ENCODE results near the gene PTPRG.
"Not testable (repeated sequence)": the region's sequence is repeated elsewhere in the genome, so short reads cannot be mapped to it uniquely, and the experiment has no call there.

Gene PTPRG

GRCh38 chr3:61697301-61697700, 135.9 kb downstream of the PTPRG start:
- DNase-seq = no peak
- in situ Hi-C loops (cut with MboI; ENCODE audit: low pct_unique_long_range_greater_than_20kb, low sequenced_read_pairs) = no loop called here

- DNase-seq; in situ Hi-C loops (cut with MboI; ENCODE audit: low pct_unique_long_range_greater_than_20kb, low sequenced_read_pairs): not testable (repeated sequence)
Observed at GRCh38 chr3:61698278-61699072, 137.1 kb downstream of the PTPRG start.

- DNase-seq = no peak
- in situ Hi-C loops (cut with MboI; ENCODE audit: low pct_unique_long_range_greater_than_20kb, low sequenced_read_pairs) = no loop called here
Observed at GRCh38 chr3:61699622-61700021, 138.3 kb downstream of the PTPRG start.

- in situ Hi-C loops (cut with MboI; ENCODE audit: low pct_unique_long_range_greater_than_20kb, low sequenced_read_pairs) = no loop called here
Observed at GRCh38 chr3:61701011-61701410, 139.6 kb downstream of the PTPRG start.

GRCh38 chr3:61702453-61702852, 141.1 kb downstream of the PTPRG start:
- DNase-seq = no peak
- in situ Hi-C loops (cut with MboI; ENCODE audit: low pct_unique_long_range_greater_than_20kb, low sequenced_read_pairs) = no loop called here

More at GRCh38 chr3:61701011-61701410, 139.6 kb downstream of the PTPRG start:
- no peak for DNase-seq

GRCh38 chr3:61704807-61705206, 143.4 kb downstream of the PTPRG start:
- no peak for DNase-seq
- in situ Hi-C loops (cut with MboI; ENCODE audit: low pct_unique_long_range_greater_than_20kb, low sequenced_read_pairs) = no loop called here

GRCh38 chr3:61707492-61707891, 146.1 kb downstream of the PTPRG start:
- in situ Hi-C loops (cut with MboI; ENCODE audit: low pct_unique_long_range_greater_than_20kb, low sequenced_read_pairs) = no loop called here
- no peak for DNase-seq

GRCh38 chr3:61710920-61711319, 149.5 kb downstream of the PTPRG start:
- in situ Hi-C loops (cut with MboI; ENCODE audit: low pct_unique_long_range_greater_than_20kb, low sequenced_read_pairs); DNase-seq: not testable (repeated sequence)

GRCh38 chr3:61714225-61714624, 152.9 kb downstream of the PTPRG start:
- in situ Hi-C loops (cut with MboI; ENCODE audit: low pct_unique_long_range_greater_than_20kb, low sequenced_read_pairs) = no loop called here
- no peak for DNase-seq

GRCh38 chr3:61715886-61716527, 154.6 kb downstream of the PTPRG start:
- in situ Hi-C loops (cut with MboI; ENCODE audit: low pct_unique_long_range_greater_than_20kb, low sequenced_read_pairs) = no loop called here
- no peak for DNase-seq

GRCh38 chr3:61716693-61717092, 155.3 kb downstream of the PTPRG start:
- in situ Hi-C loops (cut with MboI; ENCODE audit: low pct_unique_long_range_greater_than_20kb, low sequenced_read_pairs); DNase-seq: not testable (repeated sequence)

GRCh38 chr3:61718565-61718964, 157.2 kb downstream of the PTPRG start:
- DNase-seq = no peak
- in situ Hi-C loops (cut with MboI; ENCODE audit: low pct_unique_long_range_greater_than_20kb, low sequenced_read_pairs) = no loop called here

- in situ Hi-C loops (cut with MboI; ENCODE audit: low pct_unique_long_range_greater_than_20kb, low sequenced_read_pairs) = no loop called here
- DNase-seq = no peak
Observed at GRCh38 chr3:61719278-61719977, 158.1 kb downstream of the PTPRG start.

GRCh38 chr3:61723038-61723437, 161.7 kb downstream of the PTPRG start:
- DNase-seq = no peak
- in situ Hi-C loops (cut with MboI; ENCODE audit: low pct_unique_long_range_greater_than_20kb, low sequenced_read_pairs) = no loop called here

- no peak for DNase-seq
- in situ Hi-C loops (cut with MboI; ENCODE audit: low pct_unique_long_range_greater_than_20kb, low sequenced_read_pairs) = no loop called here
Observed at GRCh38 chr3:61724183-61724582, 162.8 kb downstream of the PTPRG start.

- in situ Hi-C loops (cut with MboI; ENCODE audit: low pct_unique_long_range_greater_than_20kb, low sequenced_read_pairs) = no loop called here
- DNase-seq = no peak
Observed at GRCh38 chr3:61724801-61725200, 163.4 kb downstream of the PTPRG start.

GRCh38 chr3:61725851-61726333, 164.5 kb downstream of the PTPRG start:
- DNase-seq = no peak
- in situ Hi-C loops (cut with MboI; ENCODE audit: low pct_unique_long_range_greater_than_20kb, low sequenced_read_pairs) = no loop called here

- no peak for DNase-seq
- in situ Hi-C loops (cut with MboI; ENCODE audit: low pct_unique_long_range_greater_than_20kb, low sequenced_read_pairs) = no loop called here
Observed at GRCh38 chr3:61727435-61727834, 166.1 kb downstream of the PTPRG start.

- no peak for DNase-seq
- in situ Hi-C loops (cut with MboI; ENCODE audit: low pct_unique_long_range_greater_than_20kb, low sequenced_read_pairs) = no loop called here
Observed at GRCh38 chr3:61729038-61729634, 167.8 kb downstream of the PTPRG start.

- DNase-seq = no peak
- in situ Hi-C loops (cut with MboI; ENCODE audit: low pct_unique_long_range_greater_than_20kb, low sequenced_read_pairs) = no loop called here
Observed at GRCh38 chr3:61730056-61730455, 168.7 kb downstream of the PTPRG start.
